Peyer's patch (tissue), 4 donors: Measurements from ENCODE around the gene ABCD3.
A peak's percentile ranks its signal among the peaks of the same experiment; 100 is the strongest.

ENCODE experiments used
- CTCF ChIP-seq, 6 experiments: fragments of 450-650 bp in 4 of 6; fragments of 200-600 bp in 2 of 6; sonication (generic) in 1 of 6; IDR thresholded peaks; one replicate each; pipeline ENCODE4 v1.5.1; 2017 to 2019; ENCODE audit warnings: antibody characterized with exemption in 6 of 6, mild to moderate bottlenecking in 3 of 6, moderate library complexity in 1 of 6
- POLR2A ChIP-seq, 2 donors: fragments of 450-650 bp; IDR thresholded peaks; one replicate each; pipeline ENCODE4 v1.5.1; 2017; ENCODE audit warnings: antibody characterized with exemption in 2 of 2, mild to moderate bottlenecking in 2 of 2, moderate library complexity in 2 of 2

- peak in 4 of 6 experiments; percentile 33 to 62 (median 53) for TF ChIP-seq CTCF (IDR thresholded peaks at IDR 0.05)
- TF ChIP-seq POLR2A (IDR thresholded peaks at IDR 0.05) = no peak
These were observed 104.1 kb downstream of the ABCD3 start for GRCh38 chr1:94522304-94522703.
